ENCODE measurements around the gene PRR13. TPM values are rescaled to one million over a fixed set of nuclear protein-coding genes. Genes with fewer than 3 reads are reported as not detected.
A peak's percentile ranks its signal among the peaks of the same experiment; 100 is the strongest.
"Not testable (repeated sequence)": the region's sequence is repeated elsewhere in the genome, so short reads cannot be mapped to it uniquely, and the experiment has no call there.

PRR13 gene
- total and polyA plus RNA-seq, 2 experiments from 2014 or later: 150 to 457 TPM

- peak overlapping the region; percentile 82 for H3K4me2 ChIP-seq
- H3K4me3 ChIP-seq: no peak overlapping the region
- H4K20me1 ChIP-seq (ENCODE audit: insufficient read depth, poor library complexity, severe bottlenecking): no peaks in the 10 kb centered on the region
- no peaks in the 10 kb centered on the region for H3K9me2 ChIP-seq (replicated peaks; ENCODE audit: insufficient read depth)
- no peak overlapping the region for H2AFZ ChIP-seq
- peaks cover 11% of the 10 kb centered on the region for H3K4me1 ChIP-seq (ENCODE audit: insufficient read depth)
- peak; percentile 63 for DNase-seq (ENCODE audit: low spot score)
- no peaks in the 10 kb centered on the region for H3K36me3 ChIP-seq (replicated peaks; ENCODE audit: insufficient read depth, low read depth)
- peaks cover 38% of the 10 kb centered on the region for H3K79me2 ChIP-seq
- peak overlapping the region; percentile 64 for H3K27ac ChIP-seq
- H3K9me3 ChIP-seq (ENCODE audit: low read depth): no peaks in the 10 kb centered on the region
- 69% methylated on average over 3 of the region's 4 CpGs for whole genome bisulfite sequencing (ENCODE audit: low lambda C conversion rate, missing lambda C conversion rate)
- no peaks in the 10 kb centered on the region for H3K27me3 ChIP-seq
- no peak for TF ChIP-seq EZH2 (IDR thresholded peaks at IDR 0.05; ENCODE audit: borderline replicate concordance)
These were observed 2.4 kb downstream of the PRR13 start for GRCh38 chr12:53443955-53444354.

- H4K20me1 ChIP-seq (ENCODE audit: insufficient read depth, poor library complexity, severe bottlenecking); H2AFZ ChIP-seq; H3K9me3 ChIP-seq (ENCODE audit: low read depth); H3K36me3 ChIP-seq (replicated peaks; ENCODE audit: insufficient read depth, low read depth); DNase-seq (ENCODE audit: low spot score); H3K9me2 ChIP-seq (replicated peaks; ENCODE audit: insufficient read depth); H3K27me3 ChIP-seq; H3K4me3 ChIP-seq: not testable (repeated sequence)
- Histone ChIP-seq H3K27ac (peak overlapping the region; percentile 64), H3K4me2 (peak overlapping the region; percentile 82), H3K79me2 (peaks cover 38% of the 10 kb centered on the region), H3K4me1 (ENCODE audit: insufficient read depth) (peaks cover 11% of the 10 kb centered on the region)
- 87% methylated on average over 11 of the region's 11 CpGs for WGBS (ENCODE audit: low lambda C conversion rate, missing lambda C conversion rate)
These were observed 3.2 kb downstream of the PRR13 start for GRCh38 chr12:53444593-53445325.

GRCh38 chr12:53450936-53451335, 9.4 kb downstream of the PRR13 start:
- peaks cover 33% of the 10 kb centered on the region for H4K20me1 ChIP-seq (ENCODE audit: insufficient read depth, poor library complexity, severe bottlenecking)
- H2AFZ ChIP-seq: no peak overlapping the region
- H3K27ac ChIP-seq: no peak overlapping the region
- no peaks in the 10 kb centered on the region for H3K27me3 ChIP-seq
- H3K9me2 ChIP-seq (replicated peaks; ENCODE audit: insufficient read depth): no peaks in the 10 kb centered on the region
- 91% methylated on average over 7 of the region's 7 CpGs for WGBS (ENCODE audit: low lambda C conversion rate, missing lambda C conversion rate)
- no peak for DNase-seq (ENCODE audit: low spot score)
- H3K9me3 ChIP-seq (ENCODE audit: low read depth): no peaks in the 10 kb centered on the region
- H3K36me3 ChIP-seq (replicated peaks; ENCODE audit: insufficient read depth, low read depth): no peaks in the 10 kb centered on the region
- peaks cover 43% of the 10 kb centered on the region for H3K79me2 ChIP-seq
- H3K4me1 ChIP-seq (ENCODE audit: insufficient read depth): peaks cover 11% of the 10 kb centered on the region
- TF ChIP-seq CTCF (IDR thresholded peaks at IDR 0.05; ENCODE audit: poor library complexity) (no peak), EZH2phosphoT487 (IDR thresholded peaks at IDR 0.05; ENCODE audit: low read depth, severe bottlenecking, unreplicated experiment) (no peak), EZH2 (IDR thresholded peaks at IDR 0.05; ENCODE audit: borderline replicate concordance) (no peak)
- H3K4me2 ChIP-seq: no peak overlapping the region
- no peak overlapping the region for H3K4me3 ChIP-seq

GRCh38 chr12:53451661-53452158, 10.2 kb downstream of the PRR13 start, which contains the start of gene PCBP2:
Gene PCBP2, plus strand, starts transcription at chr12:53452102. Its CDS starts 2,699 bp downstream, at chr12:53454801.
- Histone ChIP-seq H2AFZ (peak within 1 kb of the TSS; percentile 43), H3K4me1 (ENCODE audit: insufficient read depth) (peaks cover 11% of the 10 kb centered on the region), H3K27me3 (no peaks in the 10 kb centered on the region), H4K20me1 (ENCODE audit: insufficient read depth, poor library complexity, severe bottlenecking) (peaks cover 41% of the 10 kb centered on the region), H3K9me3 (ENCODE audit: low read depth) (no peaks in the 10 kb centered on the region), H3K27ac (peak within 1 kb of the TSS; percentile 98), H3K4me2 (peak within 1 kb of the TSS; percentile 78), H3K79me2 (peaks cover 48% of the 10 kb centered on the region), H3K4me3 (peak within 1 kb of the TSS; percentile 87), H3K9me2 (replicated peaks; ENCODE audit: insufficient read depth) (no peaks in the 10 kb centered on the region), H3K36me3 (replicated peaks; ENCODE audit: insufficient read depth, low read depth) (no peaks in the 10 kb centered on the region)
- peak; percentile 99 for DNase-seq (ENCODE audit: low spot score)
- WGBS (ENCODE audit: low lambda C conversion rate, missing lambda C conversion rate): 1% methylated on average over 17 of the region's 32 CpGs
- TF ChIP-seq EZH2 (IDR thresholded peaks at IDR 0.05; ENCODE audit: borderline replicate concordance): no peak
- TF ChIP-seq CTCF (IDR thresholded peaks at IDR 0.05; ENCODE audit: poor library complexity): peak; percentile 85
- TF ChIP-seq EZH2phosphoT487 (IDR thresholded peaks at IDR 0.05; ENCODE audit: low read depth, severe bottlenecking, unreplicated experiment): no peak
